LNCAP (cell line): ENCODE results near the gene WASHC4.

Experiments
- CTCF ChIP-seq: fragments of 450-650 bp; IDR thresholded peaks from 2 replicates; pipeline ENCODE4 v1.5.1; 2017; ENCODE audit warnings: mild to moderate bottlenecking

Gene WASHC4, protein sequence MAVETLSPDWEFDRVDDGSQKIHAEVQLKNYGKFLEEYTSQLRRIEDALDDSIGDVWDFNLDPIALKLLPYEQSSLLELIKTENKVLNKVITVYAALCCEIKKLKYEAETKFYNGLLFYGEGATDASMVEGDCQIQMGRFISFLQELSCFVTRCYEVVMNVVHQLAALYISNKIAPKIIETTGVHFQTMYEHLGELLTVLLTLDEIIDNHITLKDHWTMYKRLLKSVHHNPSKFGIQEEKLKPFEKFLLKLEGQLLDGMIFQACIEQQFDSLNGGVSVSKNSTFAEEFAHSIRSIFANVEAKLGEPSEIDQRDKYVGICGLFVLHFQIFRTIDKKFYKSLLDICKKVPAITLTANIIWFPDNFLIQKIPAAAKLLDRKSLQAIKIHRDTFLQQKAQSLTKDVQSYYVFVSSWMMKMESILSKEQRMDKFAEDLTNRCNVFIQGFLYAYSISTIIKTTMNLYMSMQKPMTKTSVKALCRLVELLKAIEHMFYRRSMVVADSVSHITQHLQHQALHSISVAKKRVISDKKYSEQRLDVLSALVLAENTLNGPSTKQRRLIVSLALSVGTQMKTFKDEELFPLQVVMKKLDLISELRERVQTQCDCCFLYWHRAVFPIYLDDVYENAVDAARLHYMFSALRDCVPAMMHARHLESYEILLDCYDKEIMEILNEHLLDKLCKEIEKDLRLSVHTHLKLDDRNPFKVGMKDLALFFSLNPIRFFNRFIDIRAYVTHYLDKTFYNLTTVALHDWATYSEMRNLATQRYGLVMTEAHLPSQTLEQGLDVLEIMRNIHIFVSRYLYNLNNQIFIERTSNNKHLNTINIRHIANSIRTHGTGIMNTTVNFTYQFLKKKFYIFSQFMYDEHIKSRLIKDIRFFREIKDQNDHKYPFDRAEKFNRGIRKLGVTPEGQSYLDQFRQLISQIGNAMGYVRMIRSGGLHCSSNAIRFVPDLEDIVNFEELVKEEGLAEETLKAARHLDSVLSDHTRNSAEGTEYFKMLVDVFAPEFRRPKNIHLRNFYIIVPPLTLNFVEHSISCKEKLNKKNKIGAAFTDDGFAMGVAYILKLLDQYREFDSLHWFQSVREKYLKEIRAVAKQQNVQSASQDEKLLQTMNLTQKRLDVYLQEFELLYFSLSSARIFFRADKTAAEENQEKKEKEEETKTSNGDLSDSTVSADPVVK

GRCh38 chr12:105107494-105108371 lies at the start of gene WASHC4:
Gene WASHC4, plus strand, starts transcription at chr12:105107731. Its CDS starts 70 bp downstream, at chr12:105107801.
- TF ChIP-seq CTCF: no peak

DNA sequence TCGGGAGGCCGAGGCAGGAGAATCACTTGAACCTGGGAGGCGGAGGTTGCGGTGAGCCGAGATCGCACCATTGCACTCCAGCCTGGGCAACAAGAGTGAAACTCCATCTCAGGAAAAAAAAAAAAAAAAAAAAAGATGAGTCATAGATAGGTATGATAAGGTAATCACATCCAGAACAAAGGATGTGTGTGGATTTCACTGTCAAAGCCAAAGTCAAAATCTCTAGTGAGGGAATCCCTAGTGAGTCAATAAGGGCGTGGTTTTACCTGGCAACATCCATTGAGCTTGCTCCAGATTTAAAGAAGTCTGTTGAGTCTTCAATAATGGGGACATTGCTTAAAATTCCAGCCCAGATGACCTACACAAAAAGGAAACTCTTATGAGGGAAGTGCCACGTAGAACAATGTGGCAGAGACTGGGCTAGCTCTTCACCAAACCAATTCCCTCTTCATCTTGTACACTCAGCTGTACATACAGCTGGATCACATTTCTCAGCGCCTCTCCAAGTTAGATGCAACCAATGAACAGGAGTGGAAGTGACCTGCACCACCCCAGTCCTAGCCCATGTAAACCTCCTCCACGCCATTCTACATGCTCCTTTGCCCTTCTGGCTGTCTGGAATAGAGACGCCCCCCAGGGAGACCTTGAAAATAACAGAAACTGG lies 46.7 kb upstream of the WASHC4 start:
- no peak for TF ChIP-seq CTCF

DNA sequence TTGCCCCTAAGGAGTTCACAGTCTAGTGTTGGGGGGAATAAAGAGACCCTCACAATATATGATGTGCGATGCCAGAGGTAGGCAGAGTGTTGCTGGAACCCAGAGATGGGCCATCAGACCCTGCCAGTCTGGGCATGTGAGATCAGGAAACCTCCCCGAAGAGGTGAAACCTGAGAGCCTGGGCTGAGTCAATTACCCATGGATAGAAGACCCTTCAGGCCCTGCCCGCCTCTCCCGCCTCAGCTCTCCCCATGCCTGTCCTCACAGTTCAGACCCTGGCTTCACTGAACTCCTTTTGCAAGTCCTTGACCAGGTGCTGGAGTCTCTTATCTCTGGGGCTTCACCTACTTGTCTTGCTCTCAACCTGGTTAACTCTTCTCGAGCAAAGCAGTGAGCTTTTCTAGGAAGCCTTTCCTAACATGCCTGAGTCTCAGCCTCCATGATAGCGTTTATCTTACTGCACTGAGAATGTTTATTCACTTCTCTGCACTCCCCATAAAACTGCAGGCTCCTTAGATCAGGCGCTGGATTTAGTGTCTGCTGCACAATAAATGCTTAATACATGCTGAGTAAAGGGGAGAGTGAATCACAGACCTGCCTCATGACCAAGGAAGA lies 42.9 kb upstream of the WASHC4 start:
- no peak for TF ChIP-seq CTCF

- no peak for TF ChIP-seq CTCF
Measured at GRCh38 chr12:105067511-105068031, 40.0 kb upstream of the WASHC4 start.

DNA sequence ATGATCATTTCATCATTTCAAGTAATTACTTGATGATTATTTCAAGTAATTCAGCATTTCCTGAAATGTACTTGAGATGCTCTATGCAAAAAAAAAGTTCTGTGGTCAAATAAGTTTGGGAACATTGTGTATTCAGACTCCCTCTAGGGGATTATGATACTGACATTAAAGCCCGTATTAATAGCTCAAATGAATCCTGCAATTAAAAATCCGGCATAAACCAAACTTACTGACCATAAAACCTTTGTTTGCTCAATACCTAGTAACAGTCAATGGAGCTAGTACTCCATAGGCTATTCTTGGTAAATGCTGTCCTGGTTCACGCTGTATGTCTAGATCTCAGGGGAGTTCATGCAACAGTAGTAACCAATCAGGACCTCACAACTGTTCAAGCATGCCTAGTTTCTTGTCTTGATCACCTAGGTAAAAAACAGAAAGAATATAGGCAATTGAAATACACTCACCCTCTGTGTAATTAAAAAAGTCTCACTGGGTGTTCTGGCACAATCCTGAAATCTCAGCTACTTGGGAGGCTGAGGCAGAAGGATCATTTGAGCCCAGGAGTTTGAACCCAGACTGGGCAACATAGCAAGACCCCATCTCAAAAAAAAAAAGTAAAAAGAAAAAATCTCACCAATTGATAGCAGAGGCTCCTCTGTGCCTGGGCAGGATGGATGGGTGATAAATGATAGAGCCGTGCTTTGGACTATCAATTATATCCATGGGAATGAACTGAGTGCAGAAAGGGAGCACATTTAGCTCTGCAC lies 37.4 kb upstream of the WASHC4 start:
- TF ChIP-seq CTCF: no peak

DNA sequence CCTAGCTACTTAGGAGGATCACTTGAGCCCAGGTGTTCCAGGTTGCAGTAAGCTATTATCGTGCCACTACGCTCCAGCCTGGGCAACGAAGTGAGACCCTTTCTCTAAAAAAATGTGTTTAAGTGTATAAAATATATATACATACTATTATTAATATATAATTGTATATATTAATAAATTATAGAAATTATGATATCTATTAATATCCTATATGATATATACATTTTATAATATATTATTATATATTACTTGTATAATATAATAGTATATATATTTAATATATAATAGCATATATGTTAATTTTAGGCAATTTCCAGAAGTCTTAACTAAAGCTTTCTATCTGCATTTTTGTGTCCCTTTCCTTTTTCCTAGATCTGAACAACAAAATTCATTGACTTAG lies 35.5 kb upstream of the WASHC4 start:
- no peak for TF ChIP-seq CTCF
